ENCODE results near the gene THSD4.

The THSD4 gene

DNA sequence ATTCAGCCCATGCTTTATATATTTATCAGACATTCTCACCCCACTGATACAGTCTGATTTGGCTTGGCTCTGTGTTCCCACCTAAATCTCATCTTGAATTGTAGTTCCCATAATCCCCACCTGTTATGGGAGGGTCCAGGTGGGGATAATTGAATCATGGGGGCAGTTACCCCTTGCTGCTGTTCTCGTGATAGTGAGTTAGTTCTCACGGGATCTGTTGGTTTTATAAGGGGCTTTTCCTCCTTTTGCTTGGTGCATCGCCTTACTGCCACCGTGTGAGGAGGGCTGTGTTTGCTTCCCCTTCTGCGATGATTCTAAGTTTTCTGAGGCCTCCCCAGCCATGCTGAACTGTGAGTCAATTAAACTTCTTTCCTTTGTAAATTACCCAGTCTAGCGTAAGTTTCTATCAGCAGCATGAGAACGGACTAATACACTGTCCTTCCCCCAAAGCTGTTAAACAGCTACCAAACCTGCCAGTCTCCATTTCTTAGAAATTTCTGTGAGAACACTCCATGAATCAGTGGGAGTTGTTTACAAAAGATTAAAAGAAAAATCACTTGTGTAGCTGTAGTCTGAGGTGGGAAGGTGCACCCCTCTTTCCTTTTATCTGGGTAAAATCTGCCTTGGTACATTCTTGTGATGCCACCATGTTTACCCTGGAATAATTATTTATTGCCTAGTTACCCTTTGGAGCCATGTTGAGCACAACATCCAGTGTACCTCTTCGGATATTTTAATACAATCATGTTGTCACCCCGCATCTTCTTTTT lies 160.5 kb downstream of the THSD4 start:
- Histone ChIP-seq H3K36me3 (no peaks in the 10 kb centered on the region), H4K20me1 (no peaks in the 10 kb centered on the region), H3K4me2 (peak overlapping the region in 3 of 11 experiments; percentile 9 to 35 (median 33); a peak in 5 of 22 replicates), H3K9me3 (replicated peaks in 1 of 11) (0 out of 22 replicates have a peak, but pooled peaks cover 0 to 2% (median 0%) of the 10 kb centered on the region in 11 experiments), H3K4me3 (no peak overlapping the region), H3K4me1 (peaks cover 0 to 46% (median 16%) of the 10 kb centered on the region in 10 experiments; a peak in 11 of 20 replicates), H3K9ac (no peak overlapping the region), H3K27ac (0 out of 22 replicates have a peak overlapping the region, but pooled peaks of 1 of the 11 experiments have one; percentile 22), H3K27me3 (no peaks in the 10 kb centered on the region)
- no peak for TF ChIP-seq Cebpa-rat (IDR thresholded peaks at IDR 0.05)

DNA sequence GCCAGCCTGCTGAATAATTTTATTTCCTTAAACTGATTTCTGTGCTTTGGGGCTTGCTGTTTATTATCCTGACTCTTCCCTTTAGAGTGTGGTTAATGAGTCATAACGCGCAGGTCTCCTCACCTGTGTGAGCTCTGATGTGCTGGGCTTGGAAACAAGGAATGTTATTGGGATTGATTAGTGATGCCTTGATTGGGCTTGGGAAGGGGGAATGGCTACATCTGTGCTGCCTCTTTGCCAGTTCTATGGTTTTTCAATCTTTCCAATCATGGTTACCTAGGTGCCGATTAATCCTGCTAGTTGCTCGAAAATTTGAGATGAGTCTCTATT lies 161.0 kb downstream of the THSD4 start:
- no peaks in the 10 kb centered on the region for H3K27me3 ChIP-seq
- H3K27ac ChIP-seq, result no peak overlapping the region
- no peaks in the 10 kb centered on the region for H3K36me3 ChIP-seq
- TF ChIP-seq Cebpa-rat (IDR thresholded peaks at IDR 0.05), result no peak
- 0 out of 22 replicates have a peak overlapping the region, but pooled peaks of 1 of the 11 experiments have one; percentile 9 for H3K4me2 ChIP-seq
- H3K9ac ChIP-seq, result no peak overlapping the region
- H4K20me1 ChIP-seq, result no peaks in the 10 kb centered on the region
- H3K4me1 ChIP-seq, result peaks cover 0 to 46% (median 16%) of the 10 kb centered on the region in 10 experiments; a peak in 11 of 20 replicates
- no peak overlapping the region for H3K4me3 ChIP-seq
- no peaks in the 10 kb centered on the region for H3K9me3 ChIP-seq (replicated peaks in 1 of 11)

DNA sequence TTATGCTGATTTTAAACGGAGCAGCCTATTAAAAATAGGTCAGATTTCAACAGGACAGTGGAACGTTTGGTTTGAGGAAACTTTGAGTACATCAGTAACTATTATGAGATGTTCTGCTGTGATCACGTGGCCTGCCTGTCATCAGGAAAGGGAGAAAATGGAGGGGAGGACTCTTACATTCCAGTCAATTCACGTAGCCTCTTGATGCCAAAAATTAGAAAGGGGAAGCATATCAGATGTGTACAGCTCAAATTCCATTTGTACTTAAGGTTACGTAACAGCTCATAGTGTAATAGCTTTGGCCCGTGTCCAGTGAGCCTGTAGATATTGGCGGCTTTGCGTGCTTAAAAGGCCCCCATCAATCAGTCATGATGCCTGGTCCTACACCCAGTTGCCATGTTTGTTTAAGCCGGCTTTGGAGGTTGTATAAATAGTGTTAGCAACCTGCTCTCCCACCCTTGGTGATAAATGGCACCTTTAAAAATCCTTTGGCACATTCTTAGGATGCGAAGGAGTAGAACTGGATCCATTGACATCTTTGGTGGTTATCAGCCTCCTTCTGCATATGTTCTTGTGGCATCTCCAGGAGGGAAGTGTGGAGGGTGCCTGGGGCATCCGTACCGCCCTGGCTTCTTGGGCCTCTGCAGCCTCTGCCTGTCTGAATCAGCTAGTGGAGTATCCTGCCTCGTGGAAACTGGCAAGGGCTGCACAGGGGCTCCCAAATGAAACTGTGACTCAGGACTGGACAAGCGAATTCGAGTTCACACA lies 163.9 kb downstream of the THSD4 start:
- Histone ChIP-seq H3K4me3 (no peak overlapping the region), H3K4me2 (peak overlapping the region in 7 of 11 experiments; percentile 12 to 60 (median 50); a peak in 12 of 22 replicates), H3K27ac (peak overlapping the region in 2 of 11 experiments; percentile 12 to 44; a peak in 3 of 22 replicates), H3K27me3 (no peaks in the 10 kb centered on the region), H3K36me3 (no peaks in the 10 kb centered on the region), H4K20me1 (no peaks in the 10 kb centered on the region), H3K4me1 (peaks cover 0 to 46% (median 16%) of the 10 kb centered on the region in 10 experiments; a peak in 11 of 20 replicates), H3K9me3 (replicated peaks in 1 of 11) (no peaks in the 10 kb centered on the region), H3K9ac (no peak overlapping the region)
- peak in 2 of 11 experiments; percentile 9 to 60; a peak in 3 of 22 replicates for TF ChIP-seq Cebpa-rat (IDR thresholded peaks at IDR 0.05)

DNA sequence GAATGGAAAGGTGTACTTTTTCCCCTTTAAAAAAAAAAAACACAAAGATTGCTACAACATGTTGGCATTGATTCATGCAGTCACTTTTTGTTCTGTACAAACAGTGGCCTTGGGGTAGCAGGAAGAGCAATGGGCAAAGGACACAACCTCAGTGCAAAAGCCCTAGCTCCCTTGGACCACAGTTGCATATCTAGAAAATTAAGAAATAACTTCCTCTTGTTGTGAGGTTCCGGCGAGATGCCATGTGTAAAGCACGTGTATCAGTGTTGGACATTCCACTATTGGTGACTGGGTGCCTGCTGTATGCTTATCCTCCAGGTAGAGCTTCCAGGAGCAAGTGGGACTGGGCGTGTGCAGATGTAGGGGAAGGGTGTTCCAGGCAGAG lies 164.5 kb downstream of the THSD4 start:
- no peaks in the 10 kb centered on the region for H3K9me3 ChIP-seq (replicated peaks in 1 of 11)
- H3K4me3 ChIP-seq, result no peak overlapping the region
- H3K27me3 ChIP-seq, result no peaks in the 10 kb centered on the region
- peak overlapping the region in 1 of 11 experiments; percentile 12; a peak in 1 of 22 replicates for H3K27ac ChIP-seq
- no peaks in the 10 kb centered on the region for H3K36me3 ChIP-seq
- peak overlapping the region in 6 of 11 experiments; percentile 23 to 60 (median 51); a peak in 10 of 22 replicates for H3K4me2 ChIP-seq
- no peak for TF ChIP-seq Cebpa-rat (IDR thresholded peaks at IDR 0.05)
- H3K9ac ChIP-seq, result no peak overlapping the region
- peaks cover 0 to 41% (median 15%) of the 10 kb centered on the region in 10 experiments; a peak in 11 of 20 replicates for H3K4me1 ChIP-seq
- no peaks in the 10 kb centered on the region for H4K20me1 ChIP-seq

DNA sequence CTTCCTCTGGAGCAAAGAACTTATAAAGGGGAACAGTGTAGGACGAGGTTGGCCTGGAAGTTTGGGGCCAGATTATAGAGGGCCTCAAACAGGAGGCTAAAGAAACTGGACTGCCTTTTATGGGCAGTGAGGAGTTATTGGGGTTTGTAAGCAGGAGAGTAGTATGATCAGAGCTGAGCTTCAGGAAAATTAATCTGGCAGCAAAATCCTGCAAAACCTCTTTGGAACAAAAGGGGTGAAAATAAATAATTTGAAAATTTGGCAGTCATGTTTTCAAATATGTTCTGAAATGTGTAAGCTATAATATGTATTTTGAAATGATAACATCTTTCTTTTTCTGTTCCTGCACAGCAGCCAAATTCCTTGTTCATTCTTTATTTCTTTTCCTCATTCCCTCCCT lies 164.9 kb downstream of the THSD4 start:
- H3K36me3 ChIP-seq, result no peaks in the 10 kb centered on the region
- no peaks in the 10 kb centered on the region for H4K20me1 ChIP-seq
- no peaks in the 10 kb centered on the region for H3K9me3 ChIP-seq (replicated peaks in 1 of 11)
- peaks cover 0 to 36% (median 13%) of the 10 kb centered on the region in 10 experiments; a peak in 11 of 20 replicates for H3K4me1 ChIP-seq
- no peak overlapping the region for H3K4me3 ChIP-seq
- H3K4me2 ChIP-seq, result peak overlapping the region in 3 of 11 experiments; percentile 23 to 60 (median 55); a peak in 4 of 22 replicates
- no peaks in the 10 kb centered on the region for H3K27me3 ChIP-seq
- no peak overlapping the region for H3K27ac ChIP-seq
- no peak for TF ChIP-seq Cebpa-rat (IDR thresholded peaks at IDR 0.05)
- H3K9ac ChIP-seq, result no peak overlapping the region

DNA sequence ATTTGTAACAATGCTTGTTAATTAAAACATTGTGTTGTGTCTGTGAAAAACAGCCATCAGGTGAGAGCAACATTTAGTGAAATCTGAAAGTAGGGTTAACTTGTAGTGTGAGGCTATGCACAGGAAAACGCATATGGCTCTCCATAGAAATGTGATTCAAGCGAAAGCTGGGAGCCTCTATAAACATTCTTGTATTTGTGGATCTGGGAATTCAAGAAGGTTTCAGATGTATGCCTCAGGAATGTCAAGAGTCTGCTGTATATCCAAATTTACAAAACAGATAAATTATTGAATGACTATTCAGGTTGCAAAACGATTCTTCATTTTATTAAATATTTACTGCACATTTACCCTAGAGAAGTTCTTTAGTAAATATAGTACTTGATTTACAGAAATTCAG lies 166.0 kb downstream of the THSD4 start:
- H3K27ac ChIP-seq, result no peak overlapping the region

DNA sequence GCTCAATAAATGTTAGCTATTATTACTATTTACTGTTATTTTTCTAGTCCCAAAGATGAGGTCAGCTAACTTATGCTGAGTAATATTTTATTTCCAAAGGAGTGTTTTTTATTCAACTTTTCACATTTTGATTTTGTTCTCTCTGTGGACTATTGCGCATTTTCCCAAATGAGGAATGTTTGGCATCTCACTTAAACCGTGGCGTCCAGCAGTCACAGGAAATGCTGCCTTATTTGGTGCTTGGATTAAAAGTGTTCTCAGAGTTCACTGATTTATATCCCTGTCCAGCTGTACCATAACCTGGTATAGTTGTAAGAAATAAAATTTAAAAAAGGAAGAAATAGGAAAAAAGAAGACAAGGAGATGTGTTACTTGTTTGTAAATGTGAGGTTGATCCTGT lies 166.8 kb downstream of the THSD4 start:
- Histone ChIP-seq H3K4me1 (peaks cover 0 to 27% (median 11%) of the 10 kb centered on the region in 10 experiments; a peak in 11 of 20 replicates), H3K27me3 (no peaks in the 10 kb centered on the region), H3K4me3 (no peak overlapping the region), H3K9ac (no peak overlapping the region), H3K27ac (no peak overlapping the region), H3K9me3 (replicated peaks in 1 of 11) (no peaks in the 10 kb centered on the region), H3K4me2 (no peak overlapping the region), H3K36me3 (no peaks in the 10 kb centered on the region), H4K20me1 (no peaks in the 10 kb centered on the region)
- TF ChIP-seq Cebpa-rat (IDR thresholded peaks at IDR 0.05), result no peak

More for the DNA sequence above, 166.0 kb downstream of the THSD4 start:
- H4K20me1 ChIP-seq, result no peaks in the 10 kb centered on the region
- no peak overlapping the region for H3K9ac ChIP-seq
- peaks cover 0 to 27% (median 11%) of the 10 kb centered on the region in 10 experiments; a peak in 11 of 20 replicates for H3K4me1 ChIP-seq
- H3K36me3 ChIP-seq, result no peaks in the 10 kb centered on the region
- TF ChIP-seq Cebpa-rat (IDR thresholded peaks at IDR 0.05), result no peak
- no peak overlapping the region for H3K4me3 ChIP-seq
- no peaks in the 10 kb centered on the region for H3K27me3 ChIP-seq
- no peak overlapping the region for H3K4me2 ChIP-seq
- H3K9me3 ChIP-seq (replicated peaks in 1 of 11), result no peaks in the 10 kb centered on the region

DNA sequence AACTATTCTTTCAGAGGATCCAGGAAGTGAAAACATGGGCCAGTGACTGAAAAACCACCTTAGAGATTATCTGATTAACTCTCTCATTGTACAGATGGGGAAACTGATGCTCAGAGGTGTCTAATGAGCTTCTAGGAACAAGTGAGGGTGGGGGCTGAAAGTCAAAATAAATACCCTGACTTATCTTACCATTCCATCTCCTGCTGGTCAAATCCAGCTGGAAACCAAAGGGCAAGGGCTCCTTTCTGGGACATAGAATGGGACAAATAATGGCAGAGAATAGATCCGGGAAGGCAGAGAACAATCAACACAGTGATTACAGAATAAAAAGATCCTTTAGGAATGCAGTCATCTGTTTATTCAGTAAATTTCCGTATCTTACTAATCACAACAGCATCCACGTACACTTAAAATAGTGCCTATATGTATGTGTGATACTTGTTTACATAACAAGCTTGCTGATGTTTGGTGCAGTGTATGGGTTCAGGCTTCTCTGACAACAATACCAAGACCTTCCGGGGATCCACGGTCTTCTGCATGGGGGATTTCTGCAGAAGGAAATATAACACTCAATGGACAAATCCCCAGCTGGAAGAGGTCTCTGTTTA lies 173.2 kb downstream of the THSD4 start:
- no peak for TF ChIP-seq Cebpa-rat (IDR thresholded peaks at IDR 0.05)
- Histone ChIP-seq H4K20me1 (no peaks in the 10 kb centered on the region), H3K4me3 (no peak overlapping the region), H3K27ac (no peak overlapping the region), H3K9ac (no peak overlapping the region), H3K36me3 (no peaks in the 10 kb centered on the region), H3K4me2 (no peak overlapping the region), H3K9me3 (replicated peaks in 1 of 11) (no peaks in the 10 kb centered on the region), H3K27me3 (no peaks in the 10 kb centered on the region), H3K4me1 (peaks cover 0 to 28% (median 19%) of the 10 kb centered on the region in 10 experiments; a peak in 15 of 20 replicates)

DNA sequence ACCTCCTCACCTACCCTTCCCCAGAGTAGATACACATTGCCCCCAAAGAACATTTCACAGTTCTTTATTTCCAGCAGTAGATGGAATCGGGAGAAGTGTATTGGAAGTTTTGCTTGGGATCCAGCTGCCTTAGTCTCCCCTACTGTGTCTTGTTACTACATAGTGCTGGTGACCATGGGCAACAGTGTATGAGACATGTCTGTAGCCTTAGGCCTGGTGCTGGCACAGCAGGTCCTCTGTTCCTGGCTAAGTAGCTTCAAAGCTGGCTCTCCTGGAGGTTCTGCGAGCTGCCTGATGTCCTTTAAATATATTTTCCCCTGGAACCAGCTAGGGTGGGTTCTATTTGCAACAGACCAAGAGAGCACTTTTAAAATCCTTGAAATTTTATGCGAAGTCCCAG lies 174.7 kb downstream of the THSD4 start:
- peaks cover 4 to 44% (median 35%) of the 10 kb centered on the region in 10 experiments for H3K4me1 ChIP-seq
- no peaks in the 10 kb centered on the region for H4K20me1 ChIP-seq
- no peak overlapping the region for H3K9ac ChIP-seq
- no peak for TF ChIP-seq Cebpa-rat (IDR thresholded peaks at IDR 0.05)
- H3K4me2 ChIP-seq, result no peak overlapping the region
- H3K27me3 ChIP-seq, result no peaks in the 10 kb centered on the region
- no peaks in the 10 kb centered on the region for H3K36me3 ChIP-seq
- H3K4me3 ChIP-seq, result no peak overlapping the region
- no peak overlapping the region for H3K27ac ChIP-seq
- no peaks in the 10 kb centered on the region for H3K9me3 ChIP-seq (replicated peaks in 1 of 11)
